NCI-H526 treated with DMSO at 0.1 percent for 48 hours (cell line): ENCODE data around the gene CFD.
"Not testable (repeated sequence)": the region's sequence is repeated elsewhere in the genome, so short reads cannot be mapped to it uniquely, and the experiment has no call there.

Experiments
- DNase-seq: peaks from one replicate; lab custom pipeline; 2025; lab: John Stamatoyannopoulos, UW

Gene CFD

DNA sequence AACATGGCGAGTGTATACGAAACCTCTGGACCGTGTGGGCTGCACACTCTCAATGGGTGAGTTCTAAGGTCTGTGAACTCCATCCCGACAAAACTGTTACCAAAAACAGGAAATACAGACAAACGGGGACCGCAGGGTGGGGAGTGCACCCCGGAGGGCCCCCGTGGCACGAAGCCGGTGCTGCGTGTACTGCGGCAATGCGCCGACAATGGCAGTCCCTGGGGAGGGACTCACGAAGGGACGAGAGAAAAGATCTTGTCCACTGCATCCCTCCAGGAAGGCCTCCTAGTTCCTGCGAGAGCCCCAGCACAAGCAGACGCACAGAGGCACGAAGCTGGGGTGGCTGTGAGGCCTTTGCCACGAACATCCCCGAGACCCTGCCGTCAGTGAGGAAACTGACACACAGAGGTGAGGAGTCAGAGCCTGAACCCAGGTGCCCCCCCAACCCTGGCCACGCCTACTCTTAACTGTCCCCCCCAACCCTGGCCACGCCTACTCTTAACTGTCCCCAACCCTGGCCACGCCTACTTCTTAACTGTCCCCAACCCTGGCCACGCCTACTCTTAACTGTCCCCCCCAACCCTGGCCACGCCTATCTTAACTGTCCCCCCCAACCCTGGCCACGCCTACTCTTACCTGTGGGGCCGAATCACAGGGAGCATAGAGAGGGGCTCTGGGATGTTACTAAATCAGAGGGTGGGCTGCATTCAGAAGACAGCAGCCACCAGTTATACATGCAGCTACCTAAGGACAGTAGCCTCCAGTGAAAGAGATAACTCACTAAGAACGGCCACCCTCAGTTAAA lies 29.3 kb downstream of the CFD start:
- no peak for DNase-seq

DNA sequence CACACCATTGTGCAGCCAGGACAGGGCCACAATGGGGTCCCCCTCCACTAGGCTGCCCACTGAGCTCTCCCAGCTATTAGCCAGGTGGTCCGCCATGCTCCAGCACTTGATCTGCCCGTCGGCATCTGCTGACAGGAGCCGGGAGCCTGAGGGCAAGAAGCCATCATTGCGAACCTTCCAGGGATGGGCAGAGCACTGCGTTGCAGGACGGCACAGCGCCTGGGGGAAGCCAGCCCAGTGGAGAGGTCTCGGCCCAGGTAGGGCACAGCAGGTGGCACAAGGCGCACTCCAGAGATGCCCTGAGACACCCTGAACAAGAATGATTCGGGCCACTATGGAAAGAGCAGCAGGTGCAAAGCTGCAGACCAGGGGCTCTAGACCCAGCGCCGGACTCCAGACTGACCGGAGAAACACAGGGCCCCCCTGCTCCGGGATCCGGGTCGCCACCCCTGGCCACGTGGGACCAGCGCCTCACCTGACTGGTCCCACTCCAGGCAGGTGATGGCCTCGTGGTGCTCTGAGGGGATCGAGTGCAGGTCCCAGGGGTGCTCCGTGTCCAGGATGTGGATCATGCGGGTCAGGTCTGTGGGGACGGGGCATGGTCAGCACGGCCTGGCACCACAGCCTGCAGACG lies 30.3 kb downstream of the CFD start:
- DNase-seq, result no peak

DNA sequence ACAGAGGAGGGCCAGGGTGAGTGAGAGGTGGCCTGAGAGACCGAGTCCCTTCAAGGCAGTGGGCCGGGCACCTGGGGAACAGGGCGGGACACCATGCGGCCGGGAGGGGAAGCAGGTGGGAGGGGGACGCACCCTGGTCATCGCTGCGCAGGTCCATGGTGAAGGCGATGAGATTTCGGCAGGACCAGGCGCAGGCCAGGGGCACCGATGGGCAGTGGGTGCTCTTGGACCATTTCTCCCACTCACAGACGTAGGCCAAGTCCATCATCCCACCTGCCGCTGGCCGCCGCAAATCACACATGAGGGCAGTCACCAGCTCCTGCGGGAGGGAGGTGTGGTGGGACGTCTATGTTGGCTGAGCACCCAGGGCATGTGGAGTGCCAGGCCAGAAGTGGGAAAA lies 31.4 kb downstream of the CFD start:
- no peak for DNase-seq

DNA sequence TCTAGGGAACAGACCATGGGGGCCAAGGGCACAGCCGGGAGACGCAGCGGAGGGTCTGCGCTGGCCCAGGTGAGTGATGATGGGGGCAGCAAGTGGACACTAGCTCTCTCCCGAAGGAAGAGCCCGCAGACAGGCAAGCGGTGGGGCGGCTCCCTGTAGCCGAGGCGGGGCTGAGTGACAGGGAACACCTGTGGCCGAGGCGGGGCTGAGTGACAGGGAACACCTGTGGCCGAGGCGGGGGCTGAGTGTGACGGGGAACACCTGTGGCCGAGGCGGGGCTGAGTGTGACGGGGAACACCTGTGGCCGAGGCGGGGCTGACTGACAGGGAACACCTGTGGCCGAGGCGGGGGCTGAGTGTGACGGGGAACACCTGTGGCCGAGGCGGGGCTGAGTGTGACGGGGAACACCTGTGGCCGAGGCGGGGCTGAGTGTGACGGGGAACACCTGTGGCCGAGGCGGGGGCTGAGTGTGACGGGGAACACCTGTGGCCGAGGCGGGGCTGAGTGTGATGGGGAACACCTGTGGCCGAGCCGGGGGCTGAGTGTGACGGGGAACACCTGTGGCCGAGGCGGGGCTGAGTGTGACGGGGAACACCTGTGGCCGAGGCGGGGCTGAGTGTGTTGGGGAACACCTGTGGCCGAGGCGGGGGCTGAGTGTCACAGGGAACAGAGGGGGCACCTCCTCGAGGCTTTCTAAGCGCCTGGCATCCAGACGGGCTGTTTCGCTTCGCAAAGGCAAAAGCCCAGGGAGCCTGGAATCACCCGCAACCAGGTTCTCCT lies 32.1 kb downstream of the CFD start:
- not testable (repeated sequence) for DNase-seq

DNA sequence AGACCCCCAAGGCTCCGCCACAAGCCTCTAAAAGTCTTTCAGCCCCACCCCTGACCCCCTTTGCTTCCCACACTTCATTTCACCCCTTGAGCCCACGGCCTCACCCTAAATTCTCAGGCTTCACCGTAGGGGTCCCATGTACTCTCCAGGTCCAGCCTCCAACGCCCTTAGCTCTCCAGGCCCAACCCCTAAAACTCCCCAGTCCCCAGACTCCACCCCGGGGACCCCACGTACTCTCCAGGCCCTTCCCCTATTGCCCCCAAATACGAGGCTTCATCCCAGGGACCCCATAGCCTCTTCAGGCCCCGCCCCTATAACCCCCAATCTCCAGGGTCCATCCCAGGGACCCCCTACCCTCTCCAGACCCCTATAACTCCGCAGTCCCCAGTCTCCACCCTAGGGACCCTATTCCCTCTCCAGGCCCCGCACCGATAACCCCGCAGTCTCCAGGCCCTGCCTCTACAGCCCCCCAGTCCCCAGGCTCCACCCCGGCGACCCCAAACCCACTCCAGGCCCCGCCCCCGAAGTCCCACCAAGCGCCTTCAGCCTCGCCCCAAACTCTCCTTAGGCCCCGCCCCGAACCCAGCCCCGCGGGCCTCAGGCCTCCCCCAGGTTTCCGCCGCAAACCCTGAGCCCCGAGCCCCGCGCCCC lies 32.9 kb downstream of the CFD start:
- no peak for DNase-seq

DNA sequence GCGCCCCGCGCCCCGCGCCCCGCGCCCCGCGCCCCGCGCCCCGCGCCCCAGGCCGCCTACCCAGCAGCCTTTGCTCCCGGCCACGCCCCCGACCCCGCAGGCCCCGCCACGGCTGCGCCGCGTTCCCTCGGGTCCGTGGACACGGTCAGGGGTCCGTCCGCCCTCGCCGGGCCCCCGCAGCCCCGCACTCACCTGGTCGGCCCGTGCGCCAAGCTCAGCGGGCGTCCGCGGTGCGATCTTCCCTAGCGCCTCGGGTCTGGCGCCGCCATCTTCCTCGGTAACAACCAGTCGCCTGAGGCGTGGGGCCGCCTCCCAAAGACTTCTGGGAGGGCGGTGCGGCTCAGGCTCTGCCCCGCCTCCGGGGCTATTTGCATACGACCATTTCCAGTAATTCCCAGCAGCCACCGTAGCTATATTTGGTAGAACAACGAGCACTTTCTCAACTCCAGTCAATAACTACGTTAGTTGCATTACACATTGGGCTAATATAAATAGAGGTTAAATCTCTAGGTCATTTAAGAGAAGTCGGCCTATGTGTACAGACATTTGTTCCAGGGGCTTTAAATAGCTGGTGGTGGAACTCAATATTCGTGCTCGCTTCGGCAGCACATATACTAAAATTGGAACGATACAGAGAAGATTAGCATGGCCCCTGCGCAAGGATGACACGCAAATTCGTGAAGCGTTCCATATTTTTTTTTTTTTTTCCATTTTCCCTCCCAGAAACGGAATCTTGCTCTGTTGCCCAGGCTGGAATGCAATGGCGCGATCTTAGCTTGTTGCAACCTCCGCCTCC lies 33.6 kb downstream of the CFD start, which contains the start of the genes MED16 and RNU6-9:
TSS of gene MED16 (minus strand) at position 294 of the 796 bp plus-strand sequence. CDS start 2,056 bp downstream, outside the sequence.
TSS of gene RNU6-9 (plus strand) at position 591 of the 796 bp plus-strand sequence.
- peak; percentile 68 for DNase-seq

DNA sequence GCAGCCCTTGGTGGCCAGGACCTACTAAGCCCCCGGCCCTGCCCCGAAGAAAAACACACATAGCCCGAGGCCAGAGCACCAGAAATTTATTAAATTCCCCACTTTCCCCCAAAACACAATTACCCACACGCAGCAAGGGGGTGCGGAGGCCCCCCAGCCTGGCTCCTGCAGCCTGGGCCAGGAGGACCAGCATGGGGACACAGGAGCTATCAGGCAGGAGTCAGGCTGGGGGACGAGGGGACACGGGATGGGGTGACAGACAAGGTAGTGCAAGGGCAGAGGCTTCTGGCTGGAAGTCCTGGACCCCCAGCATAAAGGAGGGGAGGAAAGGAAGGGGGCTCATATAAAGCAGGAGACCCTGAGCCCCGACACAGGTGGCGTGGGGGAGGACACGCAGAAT lies 37.0 kb downstream of the CFD start:
- no peak for DNase-seq

DNA sequence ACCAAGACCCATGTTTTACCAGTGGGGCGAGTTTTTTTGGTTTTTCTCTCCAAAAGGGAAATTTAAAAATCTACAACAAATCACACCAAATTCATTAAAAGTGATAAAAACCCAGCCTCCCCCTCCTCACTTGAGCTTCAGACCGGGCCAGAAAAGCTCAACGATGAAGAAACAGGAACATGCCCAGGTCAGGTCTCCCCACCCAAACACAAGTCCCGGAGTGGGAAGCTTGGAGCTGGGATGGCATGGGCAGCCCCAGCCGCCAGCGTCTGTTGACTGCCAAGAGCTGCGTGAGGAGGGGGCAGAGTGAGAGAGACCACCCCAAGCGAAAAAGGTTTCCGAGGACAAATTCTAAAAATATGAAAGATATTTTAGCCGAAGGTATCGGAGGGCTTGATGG lies 37.5 kb downstream of the CFD start:
- no peak for DNase-seq

DNA sequence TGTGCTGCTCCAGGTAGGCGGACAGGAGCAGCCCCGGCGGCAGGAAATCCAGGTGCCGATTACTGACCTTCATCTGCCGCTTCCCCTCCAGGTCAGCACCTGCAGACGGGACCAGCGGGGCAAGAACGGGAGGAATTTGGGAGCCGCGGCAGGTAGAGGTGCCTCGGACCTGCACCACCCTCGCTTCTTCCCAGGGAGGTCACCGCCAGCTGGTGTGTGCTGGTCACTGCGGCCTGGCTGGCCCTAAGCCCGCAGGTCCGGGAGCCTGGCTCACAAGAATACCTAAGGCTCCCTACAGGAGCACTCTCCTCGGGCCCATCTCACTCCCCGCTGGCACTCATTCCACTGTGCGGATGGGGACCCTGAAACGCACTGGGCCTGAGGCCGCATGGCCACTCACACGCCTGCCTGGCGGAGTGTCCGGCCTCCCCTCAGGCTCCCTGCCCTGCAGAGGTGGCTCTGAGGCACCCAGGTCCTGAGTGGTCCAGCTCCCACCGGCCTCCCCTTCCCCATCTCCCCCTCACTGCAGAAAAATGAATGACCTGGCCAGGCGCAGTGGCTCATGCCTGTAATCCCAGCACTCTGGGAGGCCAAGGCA lies 38.1 kb downstream of the CFD start:
- DNase-seq, result no peak

DNA sequence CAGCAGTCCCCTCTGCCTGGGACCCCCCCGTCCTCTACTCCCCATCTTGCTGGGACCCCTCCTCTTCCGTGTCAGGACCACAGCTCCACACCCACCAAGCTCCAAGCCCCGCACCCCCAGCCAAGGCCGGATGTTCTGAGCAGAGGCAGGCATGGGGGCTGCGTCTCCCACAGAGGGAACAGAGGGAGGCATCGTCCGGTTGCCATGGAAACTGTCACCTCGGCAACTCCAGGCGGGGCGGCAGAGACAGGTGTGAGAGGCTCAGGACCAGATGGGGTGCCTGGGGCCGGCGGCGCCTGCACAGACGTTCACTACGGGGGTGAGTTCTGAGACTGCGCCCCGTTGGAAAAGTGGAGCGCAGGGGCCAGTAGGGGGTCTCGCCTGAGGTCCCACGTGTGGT lies 39.2 kb downstream of the CFD start:
- no peak for DNase-seq

DNA sequence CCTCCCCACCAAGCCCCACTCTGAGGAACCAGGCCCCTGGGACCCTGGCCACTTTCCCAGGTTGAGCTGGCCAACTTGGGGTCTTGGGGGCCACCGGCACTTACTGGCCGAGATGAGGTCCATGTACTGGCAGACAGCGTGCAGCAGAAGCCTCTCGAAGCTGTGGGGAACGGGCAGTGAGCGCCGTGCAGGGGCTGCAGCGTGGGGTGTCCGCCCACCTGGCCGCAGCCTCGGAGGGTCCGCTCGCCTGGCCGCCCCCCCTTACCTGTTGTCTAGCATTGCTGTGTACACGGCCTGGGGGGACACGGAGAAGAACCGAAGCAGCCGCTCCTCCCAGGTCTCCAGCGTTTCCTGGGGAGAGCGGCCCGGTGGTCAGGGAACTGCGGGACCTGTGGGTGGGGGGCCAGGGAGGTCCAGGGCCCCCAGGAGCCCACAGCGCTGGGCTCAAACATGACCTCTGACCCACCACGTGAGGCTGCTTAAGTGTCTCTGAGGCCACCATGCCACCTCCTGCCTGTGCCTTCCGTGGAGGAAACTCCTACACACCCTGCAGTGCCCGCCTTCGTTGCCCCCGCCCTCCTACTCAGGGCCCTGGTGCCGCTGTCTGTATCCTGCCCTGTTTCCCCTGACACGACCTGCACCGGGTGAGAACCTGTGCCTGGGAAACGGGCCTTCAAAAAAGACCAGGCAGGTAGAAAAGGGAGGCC lies 40.0 kb downstream of the CFD start:
- no peak for DNase-seq

DNA sequence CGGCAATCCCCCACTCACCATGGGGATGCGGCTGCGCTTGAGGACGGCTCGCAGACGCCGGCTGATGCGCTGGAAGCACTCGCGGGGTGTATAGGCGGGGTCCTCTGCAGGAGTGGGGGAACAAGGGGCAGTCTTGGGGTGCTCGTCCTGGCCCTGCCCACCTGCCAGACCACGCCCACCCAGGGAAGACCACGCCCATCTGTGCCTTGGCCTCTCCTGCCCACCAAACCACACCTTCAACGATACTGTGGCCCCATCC lies 40.5 kb downstream of the CFD start:
- DNase-seq, result no peak

DNA sequence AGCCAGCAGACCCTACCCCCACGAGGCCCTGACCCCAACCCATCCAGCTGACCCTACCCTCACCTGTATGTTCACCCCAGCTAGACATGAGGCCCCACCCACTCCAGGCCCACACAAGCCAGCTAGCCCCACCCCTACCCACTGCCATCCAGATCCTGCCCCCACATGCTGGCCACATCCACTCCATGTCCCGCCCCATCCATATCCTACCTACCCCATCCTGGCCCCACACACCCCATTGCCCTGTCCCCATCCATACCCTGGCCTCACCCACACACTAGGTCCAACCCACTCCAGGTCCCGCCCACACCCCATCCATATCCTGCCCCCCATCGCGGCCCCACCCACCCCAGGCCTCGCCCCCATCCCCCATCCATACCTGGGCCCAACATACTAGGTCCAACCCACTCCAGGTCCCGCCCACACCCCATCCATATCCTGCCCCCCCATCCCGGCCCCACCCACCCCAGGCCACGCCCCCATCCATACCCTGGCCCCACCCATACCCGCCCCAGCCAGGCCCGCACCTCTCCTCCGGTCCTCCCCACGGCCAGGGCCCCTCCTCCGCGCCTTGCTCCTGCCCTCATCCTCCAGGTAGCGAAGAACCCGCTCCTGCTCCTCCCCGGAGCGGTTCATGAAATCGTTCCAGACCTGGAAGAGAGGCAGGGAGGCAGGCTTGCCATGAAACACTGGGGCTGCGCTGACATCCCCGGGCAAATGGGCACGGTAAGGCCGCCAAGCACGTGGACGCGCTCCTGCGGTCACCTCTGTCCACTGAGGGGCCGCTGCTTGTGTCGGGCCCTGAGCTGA lies 41.0 kb downstream of the CFD start:
- no peak for DNase-seq

DNA sequence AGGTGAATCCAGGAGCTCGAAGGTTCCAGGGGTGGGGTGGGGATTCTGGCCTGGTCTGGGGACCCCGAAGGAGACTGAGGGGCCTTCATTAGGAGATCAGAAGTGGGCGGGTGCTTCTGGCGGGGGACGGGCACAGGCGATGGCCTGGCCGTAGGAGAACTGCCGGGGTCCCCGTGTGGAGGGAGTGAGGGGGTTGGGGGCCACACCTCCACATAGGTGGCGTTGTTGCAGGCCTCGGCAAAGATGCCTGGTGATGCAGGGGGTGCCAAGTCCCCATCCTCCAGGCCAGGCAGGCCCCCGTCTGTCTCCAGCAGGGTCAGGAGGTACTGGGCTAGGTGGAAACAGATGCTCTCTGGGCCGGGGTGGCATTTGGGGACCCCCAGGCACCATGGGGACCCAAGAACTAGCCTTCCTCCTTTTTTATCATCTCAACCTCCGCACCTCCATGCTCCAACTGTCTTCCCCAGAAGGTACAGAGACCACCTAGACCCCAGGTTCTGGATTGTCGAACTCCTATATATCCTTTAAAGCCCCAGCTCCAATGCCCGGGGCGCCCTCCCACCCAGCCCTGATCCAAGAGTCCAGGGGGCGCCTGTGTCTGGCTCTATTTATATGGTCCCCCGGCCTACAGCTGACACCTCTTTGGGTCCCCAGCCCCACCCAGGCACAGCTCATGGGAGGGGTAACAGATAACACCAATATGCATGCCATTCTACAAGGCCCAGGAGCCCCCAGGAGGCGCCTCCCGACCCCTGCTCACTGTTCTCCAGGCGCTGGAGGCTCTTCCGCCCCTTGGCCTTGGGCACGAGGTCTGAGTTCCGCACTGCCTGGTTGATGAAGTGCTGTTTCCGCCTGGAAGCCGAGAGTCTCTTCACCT lies 42.0 kb downstream of the CFD start:
- DNase-seq, result no peak

DNA sequence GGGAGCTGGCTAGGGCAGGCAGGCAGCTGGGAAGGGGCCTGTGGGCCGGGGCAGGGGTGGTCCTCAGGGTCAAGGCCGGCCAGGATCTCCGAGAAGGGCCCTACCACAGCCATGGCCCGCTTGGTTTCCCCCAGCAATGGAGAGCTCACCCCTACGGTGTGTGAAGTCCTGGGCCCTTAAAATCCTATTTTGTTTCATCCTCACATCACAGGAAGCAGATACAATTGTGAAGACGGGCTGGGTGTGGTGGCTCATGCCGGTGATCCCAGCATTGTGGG lies 42.6 kb downstream of the CFD start:
- no peak for DNase-seq

DNA sequence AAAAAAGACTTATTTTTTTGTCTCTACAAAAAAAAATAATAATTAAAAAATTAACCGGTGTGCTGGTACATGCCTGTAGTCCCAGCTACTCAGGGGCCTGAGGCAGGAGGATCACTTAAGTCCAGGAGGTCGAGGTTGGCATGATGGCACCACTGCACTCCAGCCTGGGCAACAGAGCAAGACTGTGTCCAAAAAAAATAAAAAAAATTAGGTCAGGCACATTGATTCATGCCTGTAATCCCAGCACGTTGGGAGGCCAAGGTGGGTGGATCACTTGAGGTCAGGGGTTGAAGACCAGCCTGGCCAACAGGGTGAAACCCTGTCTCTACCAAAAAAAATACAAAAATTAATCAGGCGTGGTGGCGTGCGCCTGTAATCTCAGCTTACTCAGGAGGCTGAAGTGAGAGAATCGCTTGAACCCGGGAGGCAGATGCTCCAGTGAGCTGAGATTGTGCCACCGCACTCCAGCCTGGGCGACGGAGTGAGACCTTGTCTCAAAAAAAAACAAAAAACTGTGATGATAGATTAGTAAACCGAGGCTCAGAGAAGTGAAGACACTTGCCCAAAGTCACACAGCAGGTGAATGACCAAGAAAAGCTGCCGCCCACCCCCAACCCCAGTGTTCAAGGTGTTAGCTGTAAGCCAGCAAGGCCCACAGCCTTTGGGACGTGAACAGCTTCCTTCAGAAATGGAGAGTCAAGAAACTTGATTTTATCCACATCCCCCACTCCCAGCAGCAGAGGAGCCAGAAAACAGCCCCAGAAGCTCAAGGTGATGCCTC lies 43.2 kb downstream of the CFD start:
- DNase-seq, result no peak

DNA sequence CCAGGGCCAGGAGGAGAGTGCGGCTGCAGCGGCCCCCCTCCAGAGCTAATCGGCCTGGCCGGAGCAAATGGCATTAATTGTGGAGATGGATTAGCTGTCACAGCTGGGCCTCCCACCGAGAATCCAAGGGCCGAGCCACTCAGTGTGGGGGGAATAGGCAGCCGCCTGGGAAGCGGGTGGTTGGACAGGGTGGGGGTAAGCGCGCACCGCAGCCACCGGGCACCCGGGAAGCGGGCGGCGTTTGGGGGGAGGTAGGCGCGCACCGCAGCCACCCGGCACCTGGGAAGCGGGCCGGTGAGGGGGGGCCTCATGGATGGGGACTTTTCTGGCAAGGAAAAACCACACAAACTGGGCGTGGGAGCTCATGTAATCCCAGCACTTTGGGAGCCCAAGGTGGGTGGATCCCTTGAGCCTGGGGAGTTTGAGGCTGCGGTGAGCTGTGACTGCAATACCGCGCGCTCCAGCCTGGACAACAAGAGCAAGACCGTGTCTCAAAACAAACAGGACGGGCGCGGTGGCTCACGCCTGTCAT lies 43.9 kb downstream of the CFD start:
- DNase-seq, result no peak

DNA sequence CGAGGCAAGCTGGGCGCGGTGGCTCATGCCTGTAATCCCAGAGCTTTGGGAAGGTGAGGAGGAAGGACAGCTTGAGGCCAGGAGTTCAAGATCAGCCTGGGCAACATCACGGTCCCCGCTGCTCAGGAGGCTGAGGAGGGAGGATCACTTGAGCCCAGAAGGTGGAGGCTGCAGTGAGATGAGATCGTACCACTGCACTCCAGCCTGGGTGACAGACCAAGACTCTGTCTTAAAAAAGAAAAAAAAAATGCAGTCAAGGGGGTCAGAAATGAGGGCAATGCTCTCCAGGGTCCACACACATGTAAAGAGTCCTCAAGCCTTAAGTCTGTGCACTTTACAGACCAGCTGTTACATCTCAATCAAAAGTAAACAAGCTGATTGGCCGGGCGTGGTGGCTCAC lies 45.1 kb downstream of the CFD start:
- no peak for DNase-seq
